Calu3 (cell line): ENCODE measurements around the gene MAGI3. TPM values are rescaled to one million over a fixed set of nuclear protein-coding genes. Genes with fewer than 3 reads are reported as not detected.

ENCODE experiments used
- BruUV-seq: library from RNA; stranded (reverse); fragments of 400-500 nt; replicated peaks from 2 replicates; lab custom pipeline; 2021; lab: Mats Ljungman, UMichigan
- CTCF ChIA-PET: fragments of 300-600 bp; sonication (Branson Sonifier 250); formaldehyde crosslinking; loops from one replicate; lab custom pipeline; 2022; ENCODE audit warnings: antibody characterized with exemption; lab: Charles Lee
- DNase-seq: peaks from one replicate; pipeline ENCODE4 v3.0.0; 2022
- H3K27ac Mint-ChIP-seq: one replicate; pipeline ENCODE4 v1.8.0; 2022; ENCODE audit warnings: mixed read lengths; ENCODE audit not compliant: unreplicated experiment
- H3K27me3 Mint-ChIP-seq: one replicate; pipeline ENCODE4 v1.8.0; 2022; ENCODE audit warnings: mixed read lengths; ENCODE audit not compliant: unreplicated experiment
- H3K36me3 Mint-ChIP-seq: one replicate; pipeline ENCODE4 v1.8.0; 2022; ENCODE audit warnings: mild to moderate bottlenecking, moderate library complexity, mixed read lengths; ENCODE audit not compliant: insufficient read depth, unreplicated experiment
- H3K4me1 Mint-ChIP-seq: one replicate; pipeline ENCODE4 v1.8.0; 2022; ENCODE audit warnings: mild to moderate bottlenecking, low read depth, mixed read lengths; ENCODE audit not compliant: unreplicated experiment
- H3K4me3 Mint-ChIP-seq: one replicate; pipeline ENCODE4 v1.8.0; 2022; ENCODE audit warnings: mild to moderate bottlenecking, low read depth, moderate library complexity, mixed read lengths; ENCODE audit not compliant: unreplicated experiment
- H3K9me3 Mint-ChIP-seq: one replicate; pipeline ENCODE4 v1.8.0; 2022; ENCODE audit warnings: low read depth, mixed read lengths; ENCODE audit not compliant: unreplicated experiment
- intact Hi-C: fragments of 100-400 bp; cut with micrococcal nuclease; formaldehyde crosslinking; loops from one replicate; pipeline ENCODE4 v1.10.0; 2022; ENCODE audit not compliant: unreplicated experiment
- total RNA-seq: library from RNA; stranded (reverse); gene quantifications from 2 replicates; pipeline ENCODE4 v1.2.3, GENCODE V29; 2022
- TF ChIP-seq, protein P1 (sequence below): fragments of 200-600 bp; IDR thresholded peaks from one replicate; pipeline ENCODE4 v1.8.0; 2022; ENCODE audit warnings: antibody characterized with exemption; ENCODE audit not compliant: unreplicated experiment

The MAGI3 gene
- total RNA-seq, 1 experiment from 2014 or later = 14.2 TPM

- intact Hi-C loops = no loop called here
- no peak for DNase-seq
- CTCF ChIA-PET = no interaction called here
- Mint-ChIP-seq H3K4me3 (no peak overlapping the region), H3K27ac (no peak overlapping the region), H3K9me3 (no peaks in the 10 kb centered on the region), H3K27me3 (no peaks in the 10 kb centered on the region), H3K4me1 (no peaks in the 10 kb centered on the region), H3K36me3 (no peaks in the 10 kb centered on the region)
- TF ChIP-seq, protein P1, sequence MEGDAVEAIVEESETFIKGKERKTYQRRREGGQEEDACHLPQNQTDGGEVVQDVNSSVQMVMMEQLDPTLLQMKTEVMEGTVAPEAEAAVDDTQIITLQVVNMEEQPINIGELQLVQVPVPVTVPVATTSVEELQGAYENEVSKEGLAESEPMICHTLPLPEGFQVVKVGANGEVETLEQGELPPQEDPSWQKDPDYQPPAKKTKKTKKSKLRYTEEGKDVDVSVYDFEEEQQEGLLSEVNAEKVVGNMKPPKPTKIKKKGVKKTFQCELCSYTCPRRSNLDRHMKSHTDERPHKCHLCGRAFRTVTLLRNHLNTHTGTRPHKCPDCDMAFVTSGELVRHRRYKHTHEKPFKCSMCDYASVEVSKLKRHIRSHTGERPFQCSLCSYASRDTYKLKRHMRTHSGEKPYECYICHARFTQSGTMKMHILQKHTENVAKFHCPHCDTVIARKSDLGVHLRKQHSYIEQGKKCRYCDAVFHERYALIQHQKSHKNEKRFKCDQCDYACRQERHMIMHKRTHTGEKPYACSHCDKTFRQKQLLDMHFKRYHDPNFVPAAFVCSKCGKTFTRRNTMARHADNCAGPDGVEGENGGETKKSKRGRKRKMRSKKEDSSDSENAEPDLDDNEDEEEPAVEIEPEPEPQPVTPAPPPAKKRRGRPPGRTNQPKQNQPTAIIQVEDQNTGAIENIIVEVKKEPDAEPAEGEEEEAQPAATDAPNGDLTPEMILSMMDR = no peak
- BruUV-seq = no TSS peak
Observed at GRCh38 chr1:113648478-113648877, 258.2 kb downstream of the MAGI3 start.

- Mint-ChIP-seq H3K4me1 (no peaks in the 10 kb centered on the region), H3K27me3 (no peaks in the 10 kb centered on the region), H3K4me3 (no peak overlapping the region), H3K27ac (no peak overlapping the region), H3K36me3 (no peaks in the 10 kb centered on the region), H3K9me3 (no peaks in the 10 kb centered on the region)
- BruUV-seq = no TSS peak
- DNase-seq = no peak
- CTCF ChIA-PET = no interaction called here
- TF ChIP-seq, protein P1 = no peak
- intact Hi-C loops = no loop called here
Observed at GRCh38 chr1:113652771-113653170, 262.5 kb downstream of the MAGI3 start.

- Mint-ChIP-seq H3K27ac (no peak overlapping the region), H3K36me3 (no peaks in the 10 kb centered on the region), H3K4me1 (no peaks in the 10 kb centered on the region), H3K9me3 (no peaks in the 10 kb centered on the region), H3K4me3 (no peak overlapping the region), H3K27me3 (no peaks in the 10 kb centered on the region)
- TF ChIP-seq, protein P1 = no peak
- no peak for DNase-seq
- intact Hi-C loops = no loop called here
- BruUV-seq = no TSS peak
- CTCF ChIA-PET = no interaction called here
Observed at GRCh38 chr1:113653741-113654140, 263.4 kb downstream of the MAGI3 start.

DNA sequence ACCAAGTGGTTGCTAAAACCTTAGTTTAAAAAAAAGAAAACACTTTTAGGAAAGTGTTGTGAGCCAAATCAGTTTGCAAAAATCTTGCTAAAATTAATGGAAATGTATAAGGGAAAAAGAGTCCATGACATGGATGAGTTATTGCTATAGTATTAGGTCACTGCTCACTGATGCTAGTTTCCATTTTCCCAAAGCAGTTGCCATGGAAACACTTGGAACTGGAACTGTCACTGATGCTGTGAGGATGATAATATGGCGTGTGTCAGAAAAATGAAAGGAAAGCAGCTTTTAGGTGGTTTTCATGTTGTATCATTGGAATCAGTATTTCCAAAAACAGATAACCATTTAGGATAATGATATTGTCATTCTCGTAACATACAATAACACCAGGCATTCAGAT is 264.6 kb downstream of the MAGI3 start:
- H3K27me3 Mint-ChIP-seq = no peaks in the 10 kb centered on the region
- CTCF ChIA-PET = no interaction called here
- H3K4me3 Mint-ChIP-seq = no peak overlapping the region
- no peak overlapping the region for H3K27ac Mint-ChIP-seq
- TF ChIP-seq, protein P1 = no peak
- no peaks in the 10 kb centered on the region for H3K4me1 Mint-ChIP-seq
- no TSS peak for BruUV-seq
- H3K36me3 Mint-ChIP-seq = no peaks in the 10 kb centered on the region
- DNase-seq = no peak
- no peaks in the 10 kb centered on the region for H3K9me3 Mint-ChIP-seq
- intact Hi-C loops = no loop called here
